Activated naive CD4-positive, alpha-beta T cell treated with anti-CD3 and anti-CD28 coated beads, Interleukin-2, amount 50 U/mL, for 24 hours (primary cell): ENCODE measurements around the gene AJM1.
"Not testable (repeated sequence)": the region's sequence is repeated elsewhere in the genome, so short reads cannot be mapped to it uniquely, and the experiment has no call there.

Source experiments
- H3K27ac Mint-ChIP-seq: one replicate; pipeline ENCODE4 v1.8.0; 2021; ENCODE audit warnings: mild to moderate bottlenecking, mixed read lengths
- H3K27me3 Mint-ChIP-seq: one replicate; pipeline ENCODE4 v1.8.0; 2021; ENCODE audit warnings: mixed read lengths
- H3K36me3 Mint-ChIP-seq: one replicate; pipeline ENCODE4 v1.8.0; 2021; ENCODE audit warnings: mixed read lengths
- H3K4me1 Mint-ChIP-seq: one replicate; pipeline ENCODE4 v1.8.0; 2021; ENCODE audit warnings: mixed read lengths
- H3K4me3 Mint-ChIP-seq: one replicate; pipeline ENCODE4 v1.8.0; 2021; ENCODE audit warnings: mild to moderate bottlenecking, mixed read lengths
- H3K9me3 Mint-ChIP-seq: one replicate; pipeline ENCODE4 v1.8.0; 2021; ENCODE audit warnings: mixed read lengths

Gene AJM1

GRCh38 chr9:136825295-136826187, 16.7 kb upstream of the AJM1 start:
- no peaks in the 10 kb centered on the region for H3K9me3 Mint-ChIP-seq
- H3K27me3 Mint-ChIP-seq = no peaks in the 10 kb centered on the region
- no peak overlapping the region for H3K4me3 Mint-ChIP-seq
- H3K4me1 Mint-ChIP-seq = peaks cover 6% of the 10 kb centered on the region
- no peaks in the 10 kb centered on the region for H3K36me3 Mint-ChIP-seq
- H3K27ac Mint-ChIP-seq = no peak overlapping the region

- H3K36me3 Mint-ChIP-seq = no peaks in the 10 kb centered on the region
- no peaks in the 10 kb centered on the region for H3K27me3 Mint-ChIP-seq
- H3K4me1 Mint-ChIP-seq = peaks cover under 1% of the 10 kb centered on the region
- no peak overlapping the region for H3K27ac Mint-ChIP-seq
- H3K9me3 Mint-ChIP-seq = no peaks in the 10 kb centered on the region
- H3K4me3 Mint-ChIP-seq = no peak overlapping the region
These were observed 16.1 kb upstream of the AJM1 start for GRCh38 chr9:136826188-136826541.

GRCh38 chr9:136826703-136827582, 15.3 kb upstream of the AJM1 start:
- Mint-ChIP-seq H3K4me1 (no peaks in the 10 kb centered on the region), H3K9me3 (no peaks in the 10 kb centered on the region), H3K4me3 (no peak overlapping the region), H3K27ac (no peak overlapping the region), H3K36me3 (no peaks in the 10 kb centered on the region), H3K27me3 (no peaks in the 10 kb centered on the region)

- Mint-ChIP-seq H3K27me3 (no peaks in the 10 kb centered on the region), H3K36me3 (no peaks in the 10 kb centered on the region), H3K9me3 (no peaks in the 10 kb centered on the region), H3K4me3 (no peak overlapping the region), H3K27ac (no peak overlapping the region), H3K4me1 (no peaks in the 10 kb centered on the region)
These were observed 14.3 kb upstream of the AJM1 start for GRCh38 chr9:136827794-136828473.

GRCh38 chr9:136828474-136829140, 13.7 kb upstream of the AJM1 start:
- Mint-ChIP-seq H3K9me3 (no peaks in the 10 kb centered on the region), H3K4me3 (no peak overlapping the region), H3K4me1 (no peaks in the 10 kb centered on the region), H3K27ac (no peak overlapping the region), H3K27me3 (no peaks in the 10 kb centered on the region), H3K36me3 (no peaks in the 10 kb centered on the region)

GRCh38 chr9:136829412-136829811, 12.9 kb upstream of the AJM1 start:
- no peak overlapping the region for H3K27ac Mint-ChIP-seq
- H3K4me3 Mint-ChIP-seq = no peak overlapping the region
- H3K9me3 Mint-ChIP-seq = no peaks in the 10 kb centered on the region
- no peaks in the 10 kb centered on the region for H3K4me1 Mint-ChIP-seq
- H3K27me3 Mint-ChIP-seq = no peaks in the 10 kb centered on the region
- H3K36me3 Mint-ChIP-seq = peaks cover 2% of the 10 kb centered on the region

GRCh38 chr9:136829981-136830885, 12.0 kb upstream of the AJM1 start:
- H3K4me1 Mint-ChIP-seq = no peaks in the 10 kb centered on the region

GRCh38 chr9:136831002-136831719, 11.1 kb upstream of the AJM1 start:
- H3K4me3 Mint-ChIP-seq = no peak overlapping the region
- H3K9me3 Mint-ChIP-seq = no peaks in the 10 kb centered on the region
- H3K36me3 Mint-ChIP-seq = peaks cover 2% of the 10 kb centered on the region
- H3K27me3 Mint-ChIP-seq = no peaks in the 10 kb centered on the region
- no peaks in the 10 kb centered on the region for H3K4me1 Mint-ChIP-seq
- no peak overlapping the region for H3K27ac Mint-ChIP-seq

More at GRCh38 chr9:136829981-136830885, 12.0 kb upstream of the AJM1 start:
- Mint-ChIP-seq H3K27me3 (no peaks in the 10 kb centered on the region), H3K27ac (no peak overlapping the region), H3K4me3 (no peak overlapping the region), H3K9me3 (no peaks in the 10 kb centered on the region), H3K36me3 (peaks cover 2% of the 10 kb centered on the region)

- Mint-ChIP-seq H3K27ac (no peak overlapping the region), H3K36me3 (peaks cover 2% of the 10 kb centered on the region), H3K4me3 (no peak overlapping the region), H3K27me3 (no peaks in the 10 kb centered on the region), H3K4me1 (no peaks in the 10 kb centered on the region), H3K9me3 (no peaks in the 10 kb centered on the region)
These were observed 10.6 kb upstream of the AJM1 start for GRCh38 chr9:136831720-136832104.

GRCh38 chr9:136832581-136832980, 9.7 kb upstream of the AJM1 start:
- H3K4me1 Mint-ChIP-seq = no peaks in the 10 kb centered on the region
- H3K4me3 Mint-ChIP-seq = no peak overlapping the region
- H3K9me3 Mint-ChIP-seq = no peaks in the 10 kb centered on the region
- H3K27me3 Mint-ChIP-seq = no peaks in the 10 kb centered on the region
- peaks cover 2% of the 10 kb centered on the region for H3K36me3 Mint-ChIP-seq
- H3K27ac Mint-ChIP-seq = no peak overlapping the region

- not testable (repeated sequence) for H3K36me3 Mint-ChIP-seq, H3K27me3 Mint-ChIP-seq, H3K27ac Mint-ChIP-seq, H3K4me3 Mint-ChIP-seq, H3K4me1 Mint-ChIP-seq, H3K9me3 Mint-ChIP-seq
These were observed 8.8 kb upstream of the AJM1 start for GRCh38 chr9:136833381-136834048.

GRCh38 chr9:136835162-136835931, 6.9 kb upstream of the AJM1 start:
- Mint-ChIP-seq H3K27me3 (no peaks in the 10 kb centered on the region), H3K36me3 (peaks cover 5% of the 10 kb centered on the region), H3K9me3 (no peaks in the 10 kb centered on the region), H3K4me1 (peaks cover 3% of the 10 kb centered on the region), H3K4me3 (no peak overlapping the region), H3K27ac (no peak overlapping the region)
